GM18520 (cell line): Measurements from ENCODE around the gene ATF7IP.

Experiments used
- ATAC-seq: cut with Tn5 transposase; IDR thresholded peaks from one replicate; pipeline ENCODE4 v1.9.1; 2021; ENCODE audit not compliant: unreplicated experiment

The ATF7IP gene

DNA sequence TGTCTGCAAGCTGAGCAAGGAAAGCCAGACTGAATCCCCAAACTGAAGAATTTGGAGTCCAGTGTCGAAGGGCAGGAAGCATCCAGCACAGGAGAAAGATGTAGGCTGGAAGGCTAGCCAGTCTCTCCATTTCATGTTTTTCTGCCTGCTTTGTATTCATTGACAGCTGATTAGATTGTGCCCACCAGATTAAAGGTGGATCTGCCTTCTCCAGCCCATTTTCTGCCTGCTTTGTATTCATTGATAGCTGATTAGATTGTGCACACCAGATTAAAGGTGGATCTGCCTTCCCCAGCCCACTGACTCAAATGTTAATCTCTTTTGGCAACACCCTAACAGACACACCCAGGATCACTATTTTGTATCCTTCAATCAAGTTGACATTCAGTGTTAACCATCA is 116.9 kb downstream of the ATF7IP start:
- ATAC-seq = no peak

DNA sequence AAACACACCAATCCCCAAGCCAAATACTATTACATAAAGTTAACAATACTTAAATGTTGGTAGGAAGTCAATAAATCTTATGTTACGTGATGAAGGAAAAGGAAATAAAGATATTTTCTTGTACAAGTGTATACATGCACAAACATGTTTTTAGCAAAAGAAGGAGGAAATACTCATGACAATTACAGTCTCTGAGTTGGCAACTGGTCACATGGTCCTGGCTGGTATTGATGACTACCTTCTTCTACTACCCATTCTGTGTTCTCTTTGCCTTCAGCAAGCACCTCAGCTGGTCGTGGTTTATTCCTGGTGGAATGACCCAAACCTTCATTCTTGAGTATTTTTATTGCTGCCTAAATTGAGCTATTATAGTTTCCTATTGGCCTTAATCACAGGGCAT is 117.4 kb downstream of the ATF7IP start:
- no peak for ATAC-seq

DNA sequence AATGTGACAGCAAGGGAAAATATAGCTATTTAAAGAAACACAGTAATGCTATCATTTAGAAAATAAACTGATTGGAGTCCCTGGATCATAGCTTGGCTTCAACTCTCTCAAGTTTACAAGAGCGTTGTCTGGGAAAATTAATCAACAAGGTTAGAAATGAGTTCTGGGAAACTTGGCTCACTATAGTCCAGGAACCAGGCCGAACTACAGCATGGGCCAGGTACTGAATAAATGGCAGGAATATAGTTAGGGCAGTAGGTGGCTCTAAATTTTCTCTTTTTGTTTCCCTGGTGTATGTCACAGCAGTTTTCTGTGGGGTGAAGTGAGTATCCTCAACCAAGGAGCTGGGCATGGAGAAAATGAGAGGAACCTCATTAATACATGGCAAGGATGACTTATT is 129.8 kb downstream of the ATF7IP start:
- ATAC-seq = no peak

DNA sequence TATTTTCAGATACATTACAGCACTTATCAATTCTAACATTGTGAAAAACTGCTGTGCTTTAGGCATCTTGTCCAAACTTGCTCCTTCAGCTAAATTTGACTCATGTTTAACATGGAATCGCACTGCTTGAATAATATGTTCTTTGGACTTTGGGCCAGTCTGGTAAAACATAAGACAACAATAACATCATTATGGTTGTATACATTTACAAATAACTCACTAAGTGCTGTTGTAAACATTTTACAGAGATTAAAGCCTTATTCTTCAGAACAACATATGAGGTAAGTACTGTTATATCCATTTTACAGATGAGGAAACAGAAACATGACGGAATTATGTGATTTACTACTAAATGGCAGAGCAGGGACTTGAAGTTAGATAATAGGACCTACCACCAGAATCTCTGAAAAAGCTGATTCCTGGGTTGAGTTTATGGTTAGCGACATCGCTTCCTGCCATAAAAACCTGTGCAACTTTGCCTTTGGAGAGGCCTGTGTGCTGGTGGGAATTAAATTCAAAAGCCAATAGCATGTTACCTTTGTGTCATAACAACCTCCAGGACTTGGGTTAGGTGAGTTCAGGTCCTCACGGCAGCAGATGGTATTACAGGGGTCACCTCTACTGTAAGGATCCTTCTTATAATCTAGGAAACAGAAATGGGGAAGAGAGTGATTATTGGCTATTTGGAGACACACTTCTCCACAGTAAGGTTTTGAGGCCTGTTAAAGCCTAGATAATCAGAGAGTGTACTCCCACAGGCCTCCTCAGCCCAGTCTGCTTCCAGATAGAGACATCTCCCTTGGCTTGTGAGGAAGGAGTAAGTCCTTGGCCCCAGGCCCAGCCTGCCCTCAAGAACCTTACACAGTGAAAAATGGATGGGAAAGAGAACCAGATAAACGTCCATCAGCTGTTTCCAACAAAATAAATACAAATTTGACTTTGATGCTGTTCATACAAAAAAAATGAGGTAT is 140.4 kb downstream of the ATF7IP start:
- no peak for ATAC-seq

DNA sequence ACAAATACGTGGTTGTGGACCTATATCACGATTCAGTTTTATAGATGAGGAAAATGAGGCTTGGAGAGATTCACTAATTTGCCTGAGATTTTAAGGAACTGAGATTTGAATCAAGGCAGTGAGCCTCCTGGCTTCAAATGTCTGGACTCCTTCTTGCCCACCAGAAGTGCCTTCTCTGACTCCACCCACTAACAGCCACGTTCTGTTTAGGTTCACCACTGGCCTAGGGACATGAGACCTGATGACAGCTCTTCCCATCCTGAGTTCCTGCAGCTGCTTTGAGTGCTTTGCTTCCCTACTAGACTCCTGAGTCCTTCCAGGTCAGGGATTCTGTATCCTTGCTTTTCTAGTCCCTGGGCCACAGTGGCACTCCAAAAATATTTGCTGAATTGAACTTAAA is 145.1 kb downstream of the ATF7IP start:
- no peak for ATAC-seq

DNA sequence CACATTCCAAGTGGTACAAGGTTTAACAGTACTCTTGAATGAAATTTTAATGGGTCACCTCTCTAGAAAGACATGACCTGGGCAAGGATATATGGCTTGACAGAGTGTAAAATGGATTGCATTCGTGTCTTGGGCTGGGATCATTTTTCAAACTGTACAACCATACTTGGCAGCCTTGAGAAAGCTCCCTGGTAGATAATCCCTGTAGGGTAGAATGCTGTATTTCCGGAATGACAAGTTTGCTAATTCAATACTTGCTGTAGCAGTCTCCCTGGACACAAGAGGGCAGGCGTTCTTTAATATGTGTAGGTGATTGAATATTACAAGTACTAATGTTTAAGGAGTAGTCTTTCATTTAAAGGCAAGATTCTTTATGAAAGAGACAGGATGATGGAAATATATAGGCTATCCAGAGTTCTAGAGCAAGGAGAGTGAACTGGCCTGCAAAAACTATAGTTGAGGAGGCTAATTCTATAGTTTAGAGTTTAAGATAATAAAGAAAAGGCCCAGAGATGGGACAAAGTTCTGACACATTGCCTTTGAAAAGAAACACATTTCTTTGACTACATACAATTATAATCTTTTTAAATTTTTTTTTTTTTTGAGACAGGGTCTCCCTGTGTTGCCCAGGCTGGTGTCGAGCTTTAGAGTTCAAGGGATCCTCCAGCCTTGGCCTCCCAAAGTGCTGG is 148.8 kb downstream of the ATF7IP start:
- no peak for ATAC-seq

DNA sequence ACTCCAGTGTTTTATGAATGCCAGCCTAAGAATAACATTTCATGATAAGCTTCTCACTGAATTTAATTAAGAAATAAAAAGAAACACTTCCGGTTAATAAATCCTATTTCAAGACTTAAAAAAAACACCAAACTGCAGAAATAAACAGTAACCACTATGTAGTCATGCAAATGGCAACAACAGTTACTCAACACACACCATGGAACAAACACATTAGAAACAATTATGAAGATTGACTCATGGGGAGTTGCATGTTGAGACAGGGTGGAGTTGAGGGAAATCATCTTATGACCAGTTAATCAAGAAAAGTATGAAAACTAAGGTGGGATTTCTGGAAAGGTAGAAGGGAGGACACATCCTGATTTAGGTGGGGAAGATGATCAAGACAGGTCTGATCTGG is 149.5 kb downstream of the ATF7IP start:
- ATAC-seq = no peak

DNA sequence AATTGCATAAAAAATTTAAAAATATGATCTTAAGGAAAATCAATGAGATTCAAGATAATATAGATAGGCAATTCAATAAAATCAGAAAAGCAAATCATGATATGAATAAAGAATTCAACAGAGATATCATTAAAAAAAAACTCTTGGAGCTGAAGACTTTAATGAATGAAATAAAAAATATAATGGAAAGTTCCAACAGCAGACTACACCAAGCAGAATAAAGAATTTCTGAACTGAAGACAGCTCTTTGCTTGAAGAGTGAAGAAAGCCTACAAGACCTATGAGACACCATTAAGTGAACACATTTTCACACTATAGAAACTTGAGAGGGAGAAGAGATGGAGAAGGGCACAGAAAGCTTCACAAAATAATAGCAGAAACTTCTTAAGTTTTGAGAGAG is 156.3 kb downstream of the ATF7IP start:
- ATAC-seq = no peak

DNA sequence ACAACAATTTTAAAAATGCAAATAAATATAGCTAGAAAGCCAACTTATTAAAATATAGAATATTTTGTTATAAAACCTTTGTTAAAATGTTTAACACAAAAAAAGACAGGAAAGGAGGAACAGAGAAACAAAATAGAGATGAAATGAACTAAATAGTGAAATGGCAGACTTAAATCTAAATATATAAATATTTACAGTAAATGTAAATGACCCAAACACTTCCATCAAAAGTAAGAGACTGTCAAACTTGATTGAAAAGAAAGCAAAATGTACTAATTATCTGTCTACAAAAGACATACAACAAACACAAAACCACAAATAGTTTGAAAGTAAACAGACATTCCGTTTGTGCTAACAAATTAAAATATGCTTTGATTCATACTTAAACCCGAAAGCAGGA is 160.5 kb downstream of the ATF7IP start:
- ATAC-seq = no peak

DNA sequence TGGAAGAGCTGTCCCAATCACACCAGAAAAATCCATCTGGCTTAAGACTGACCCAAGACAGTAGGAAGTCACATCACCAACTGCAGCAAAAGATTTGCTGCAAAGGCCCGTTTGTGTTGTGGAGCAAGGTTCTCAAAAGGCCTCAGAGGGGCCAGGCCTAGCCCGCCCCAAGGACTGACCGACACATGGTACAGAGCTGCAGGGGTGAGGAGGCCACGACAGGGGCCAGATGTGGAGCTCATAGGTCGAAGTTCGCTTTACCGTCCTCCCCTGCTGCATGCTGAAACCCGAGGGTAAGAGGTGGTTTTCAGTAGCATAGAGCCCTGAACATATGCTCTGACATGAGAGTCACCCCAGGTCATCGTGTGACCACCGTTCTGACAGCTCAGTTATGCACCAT is 166.7 kb downstream of the ATF7IP start:
- no peak for ATAC-seq

DNA sequence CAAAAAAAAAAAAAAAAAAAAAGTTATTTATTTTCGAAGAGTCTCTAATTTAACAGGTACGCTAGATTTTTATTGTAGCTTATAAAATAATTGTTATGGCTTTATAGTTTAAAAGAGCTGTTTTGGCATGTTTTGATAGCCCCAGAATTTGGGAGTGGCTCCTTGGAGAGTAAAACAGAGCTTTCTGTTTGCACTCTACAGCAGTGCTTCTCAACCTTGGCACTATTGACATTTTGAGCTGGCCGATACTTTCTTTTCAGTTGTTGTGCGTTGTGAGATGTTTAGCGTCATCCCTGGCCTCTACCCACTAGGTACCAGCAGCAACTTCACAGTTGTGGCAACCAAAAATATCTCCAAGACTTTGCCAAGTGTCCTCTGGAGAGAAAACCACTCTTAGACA is 171.6 kb downstream of the ATF7IP start:
- no peak for ATAC-seq

DNA sequence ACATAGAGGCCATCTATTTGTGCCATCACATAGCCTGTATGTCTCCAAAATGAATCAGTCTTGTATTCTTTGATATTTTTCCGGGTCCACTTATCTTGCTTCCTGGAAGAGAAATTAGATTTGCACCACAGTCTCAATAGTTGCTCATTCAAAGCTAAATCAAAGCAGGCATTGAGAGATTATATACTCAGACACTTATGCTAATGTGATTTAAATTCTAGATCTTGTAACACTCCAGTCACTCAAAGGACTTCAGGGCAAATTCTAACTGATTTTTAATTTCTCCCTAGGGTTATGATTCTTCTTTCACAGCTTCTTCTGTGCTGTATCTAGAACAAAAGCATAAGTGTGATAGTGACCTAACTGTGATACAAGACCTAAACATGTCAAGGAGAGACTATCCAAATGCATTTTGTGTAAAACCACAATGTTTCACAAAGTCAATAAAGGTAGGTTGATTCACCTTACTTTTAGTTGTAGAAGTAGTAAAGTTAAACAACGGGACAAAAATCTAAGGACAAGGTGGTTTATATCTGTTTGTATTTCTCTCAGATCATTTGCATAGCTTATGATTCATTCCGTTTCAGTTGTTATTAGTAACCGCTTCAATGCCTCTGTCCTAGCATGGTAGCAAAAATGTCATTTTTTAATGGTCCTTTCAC is 175.4 kb downstream of the ATF7IP start:
- peak; percentile 75 for ATAC-seq

DNA sequence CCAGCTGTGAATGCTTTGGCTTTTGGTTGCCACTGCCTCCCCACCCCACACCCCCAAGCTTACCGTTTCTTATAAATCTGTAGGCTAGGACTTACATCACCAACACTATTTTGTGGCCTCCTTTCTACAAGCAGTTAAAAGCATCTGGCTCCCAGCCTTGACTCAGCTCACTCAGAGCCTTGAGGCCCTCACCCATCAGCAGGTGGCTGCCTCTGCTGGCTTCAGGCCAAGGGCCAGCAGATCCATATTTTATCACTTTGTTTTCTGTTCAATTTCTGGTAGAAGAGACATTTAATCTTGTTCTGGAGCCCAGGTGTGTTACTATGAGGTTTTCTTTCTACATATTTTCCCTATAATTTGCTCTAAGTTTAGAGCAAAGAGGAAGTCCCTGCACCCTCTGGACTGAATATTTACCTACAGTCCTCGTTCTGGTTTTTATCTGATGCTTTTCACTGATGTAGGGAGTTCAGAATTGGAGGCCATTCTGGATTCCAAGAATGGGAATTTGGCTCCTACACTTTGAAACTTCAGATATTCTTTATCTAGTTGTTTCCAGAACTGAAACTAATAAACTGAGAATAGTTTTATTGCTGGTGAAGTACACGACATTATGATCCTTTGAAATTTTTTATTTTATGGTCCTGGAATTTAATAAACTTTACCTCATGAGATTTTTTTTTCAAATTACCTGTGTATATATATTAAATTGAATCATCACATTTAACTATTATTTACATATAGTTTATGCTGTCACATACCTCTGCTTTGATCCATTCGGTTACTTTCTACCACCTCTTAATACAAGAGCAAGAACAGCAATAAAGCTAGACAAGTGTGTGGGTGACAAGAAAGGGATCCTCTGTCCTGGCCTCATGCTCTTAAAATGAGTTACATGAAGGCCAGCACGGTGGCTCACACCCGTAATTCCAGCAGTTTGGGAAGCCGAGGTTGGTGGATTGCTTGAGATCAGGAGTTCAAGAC is 180.0 kb downstream of the ATF7IP start:
- ATAC-seq = no peak

DNA sequence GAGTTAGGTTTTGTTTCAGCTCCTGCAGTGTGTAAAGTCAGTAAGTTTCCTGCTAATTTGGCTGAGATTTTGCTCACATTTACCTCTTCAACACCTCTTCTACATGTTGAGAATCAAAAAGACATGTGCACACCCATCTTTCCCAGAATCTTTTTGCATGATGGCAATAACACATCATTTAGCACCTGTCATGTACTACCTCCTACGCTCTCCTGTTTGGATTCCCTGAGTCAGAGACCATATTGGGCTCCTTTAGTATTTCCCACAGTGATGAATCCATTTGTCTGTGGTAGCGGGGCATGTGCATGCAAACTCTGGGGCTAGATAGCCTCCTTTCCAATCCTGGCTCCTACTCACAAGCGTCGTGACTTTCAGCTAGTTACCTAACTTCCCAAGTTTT is 182.1 kb downstream of the ATF7IP start:
- no peak for ATAC-seq

DNA sequence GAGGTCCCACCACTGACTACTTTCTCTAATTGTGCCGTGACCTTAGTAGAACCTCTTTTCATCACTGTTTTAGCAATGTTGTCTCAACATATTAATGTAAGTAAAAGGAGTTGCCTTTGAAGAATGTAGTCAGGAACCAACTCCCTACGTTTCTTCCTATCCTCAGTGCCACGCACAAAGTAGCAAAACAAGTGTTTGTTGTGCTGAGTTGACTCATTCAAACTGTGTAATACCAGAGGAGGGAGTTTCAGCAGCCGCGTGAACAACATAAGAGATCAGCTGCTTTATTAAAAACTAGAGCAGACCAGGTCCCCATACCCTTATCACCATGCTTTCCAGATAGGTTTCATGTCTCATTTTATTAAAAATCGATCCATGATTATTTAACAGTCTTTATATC is 183.1 kb downstream of the ATF7IP start:
- ATAC-seq = no peak
